Measurements from ENCODE around the gene SPATC1L.

The SPATC1L gene

DNA sequence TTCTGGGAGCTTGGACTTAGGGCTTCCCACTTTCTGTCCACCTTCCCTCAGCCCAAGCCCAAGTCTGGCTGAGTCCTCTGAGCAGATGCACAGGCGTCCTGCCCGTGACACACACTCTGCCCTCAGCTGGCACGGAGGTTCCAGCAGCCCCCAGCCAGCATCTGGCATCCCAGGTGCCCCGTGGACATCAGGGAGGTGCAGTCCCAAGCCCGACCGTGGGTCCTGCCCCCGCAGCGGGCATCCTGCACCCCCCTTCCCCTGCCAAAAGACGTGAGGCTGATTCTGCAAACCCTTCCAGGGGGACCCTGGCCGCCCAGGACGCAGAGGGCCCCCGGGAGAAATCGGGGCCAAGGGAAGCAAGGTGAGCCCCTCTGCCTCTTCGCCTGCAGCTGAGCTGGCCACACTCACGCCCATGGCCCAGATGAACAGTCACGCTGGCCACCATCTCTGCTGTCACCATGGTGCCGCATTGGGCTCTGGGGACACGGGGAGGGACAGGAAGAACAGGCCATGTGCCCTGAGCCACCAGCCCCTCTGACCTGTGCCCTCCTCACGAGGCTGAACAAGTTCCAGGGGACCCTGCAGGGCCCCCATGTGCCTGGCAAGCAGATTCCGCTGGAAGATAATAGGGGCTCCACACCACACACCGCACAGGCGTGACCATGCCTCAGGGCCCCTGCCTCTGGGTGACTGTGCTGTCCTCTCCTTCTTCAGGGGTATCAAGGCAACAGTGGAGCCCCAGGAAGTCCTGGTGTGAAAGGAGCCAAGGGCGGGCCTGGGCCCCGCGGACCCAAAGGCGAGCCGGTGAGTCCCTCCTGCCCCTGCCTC lies 65.7 kb downstream of the SPATC1L start:
- FAIRE-seq, result no peak

DNA sequence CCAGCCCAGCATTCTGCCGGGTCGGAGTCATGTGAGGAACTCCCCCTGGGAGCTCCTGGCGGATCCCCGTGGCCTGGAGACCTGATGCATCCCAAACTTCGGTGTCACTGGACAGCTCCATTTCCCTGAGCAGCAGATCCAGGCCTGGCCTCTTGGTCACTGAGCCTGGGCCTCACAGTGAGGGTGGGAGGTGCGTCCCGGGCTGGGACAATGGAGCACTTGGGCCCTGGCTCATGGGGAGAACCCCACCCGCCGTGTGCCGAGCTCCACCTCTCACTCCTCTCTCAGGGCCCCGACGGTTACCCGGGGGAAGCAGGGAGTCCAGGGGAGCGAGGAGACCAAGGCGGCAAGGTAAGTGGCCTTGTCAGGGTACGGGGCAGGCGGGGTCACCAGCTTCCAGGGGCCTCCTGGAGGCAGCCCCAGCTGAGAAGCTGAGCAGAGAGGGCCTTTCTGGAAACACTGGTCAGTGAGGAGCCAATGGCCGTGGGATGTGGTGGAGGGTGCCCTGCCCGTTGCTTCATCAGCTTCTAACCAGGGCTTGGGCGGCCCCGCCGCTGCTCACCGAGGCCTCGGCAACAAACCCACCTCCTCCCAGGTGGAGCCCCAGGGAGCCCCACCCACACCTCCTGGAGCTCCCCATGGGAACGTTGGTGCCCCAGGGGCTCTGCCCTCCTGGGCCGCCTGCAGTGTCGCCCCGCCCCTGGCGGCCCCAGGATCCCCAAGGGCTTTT lies 66.5 kb downstream of the SPATC1L start:
- FAIRE-seq, result no peak

DNA sequence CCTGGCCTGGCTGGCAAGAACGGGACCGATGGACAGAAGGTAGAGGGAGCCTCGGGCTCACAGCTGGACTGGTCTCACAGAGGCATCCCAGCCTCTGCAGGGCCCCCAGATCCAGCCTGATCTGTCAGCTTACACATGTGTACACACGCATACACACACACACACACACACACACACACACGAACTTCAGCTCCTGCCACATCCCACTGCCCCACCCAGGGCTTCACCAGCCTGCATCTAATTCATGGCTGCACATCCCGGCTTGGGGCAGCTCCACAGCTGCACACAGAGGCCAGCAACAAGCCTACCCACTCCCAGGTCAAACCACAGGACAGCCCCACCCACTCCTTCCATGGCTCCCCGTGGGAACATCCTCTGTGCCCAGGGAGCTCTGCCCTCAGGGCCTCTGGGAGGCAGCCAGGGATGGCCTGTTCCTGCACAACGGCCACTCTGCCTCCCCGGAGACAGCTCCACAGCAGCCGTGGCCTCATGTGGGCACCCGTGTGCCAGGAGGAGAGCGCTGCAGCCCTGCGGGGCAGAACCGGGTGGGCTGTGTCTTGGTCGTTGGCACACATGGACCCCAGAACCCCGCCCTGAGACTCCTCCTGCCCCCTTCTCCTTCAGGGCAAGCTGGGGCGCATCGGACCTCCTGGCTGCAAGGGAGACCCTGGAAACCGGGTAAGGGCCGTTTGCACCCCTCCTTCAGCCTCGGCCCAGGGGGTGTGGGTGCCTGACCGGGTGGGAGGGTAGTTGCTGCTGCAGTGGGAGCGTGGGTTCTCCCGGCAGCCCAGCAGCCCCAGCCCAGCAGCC lies 67.3 kb downstream of the SPATC1L start:
- no peak for FAIRE-seq

DNA sequence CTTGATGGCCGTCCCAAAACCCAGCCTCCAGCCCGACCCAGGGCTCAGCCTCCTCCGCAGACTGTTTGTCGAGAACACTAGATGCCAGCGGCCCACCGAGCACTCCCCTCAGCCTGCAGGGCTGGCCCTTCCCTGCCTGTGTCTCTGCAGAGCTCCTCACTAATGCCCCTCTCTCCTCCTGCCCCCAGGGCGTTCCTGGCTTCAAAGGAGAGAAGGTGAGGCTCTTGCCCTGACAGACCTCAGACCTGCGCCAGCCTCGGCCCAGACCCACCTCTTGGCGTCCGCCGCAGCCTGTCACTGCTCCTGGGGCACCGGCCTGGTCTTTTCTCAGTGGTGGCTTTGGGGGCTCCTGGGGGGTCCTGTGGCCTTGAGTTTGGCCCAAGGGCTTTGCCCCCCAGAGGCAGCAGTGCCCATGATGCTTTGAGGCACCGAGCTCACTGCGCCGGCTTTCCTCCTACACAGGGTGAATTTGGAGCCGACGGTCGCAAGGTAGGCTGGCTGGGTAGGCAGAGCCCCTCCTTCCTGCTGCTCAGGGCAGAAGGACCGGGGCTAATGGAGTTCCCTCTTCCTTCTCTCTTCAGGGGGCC lies 68.0 kb downstream of the SPATC1L start:
- no peak for FAIRE-seq

DNA sequence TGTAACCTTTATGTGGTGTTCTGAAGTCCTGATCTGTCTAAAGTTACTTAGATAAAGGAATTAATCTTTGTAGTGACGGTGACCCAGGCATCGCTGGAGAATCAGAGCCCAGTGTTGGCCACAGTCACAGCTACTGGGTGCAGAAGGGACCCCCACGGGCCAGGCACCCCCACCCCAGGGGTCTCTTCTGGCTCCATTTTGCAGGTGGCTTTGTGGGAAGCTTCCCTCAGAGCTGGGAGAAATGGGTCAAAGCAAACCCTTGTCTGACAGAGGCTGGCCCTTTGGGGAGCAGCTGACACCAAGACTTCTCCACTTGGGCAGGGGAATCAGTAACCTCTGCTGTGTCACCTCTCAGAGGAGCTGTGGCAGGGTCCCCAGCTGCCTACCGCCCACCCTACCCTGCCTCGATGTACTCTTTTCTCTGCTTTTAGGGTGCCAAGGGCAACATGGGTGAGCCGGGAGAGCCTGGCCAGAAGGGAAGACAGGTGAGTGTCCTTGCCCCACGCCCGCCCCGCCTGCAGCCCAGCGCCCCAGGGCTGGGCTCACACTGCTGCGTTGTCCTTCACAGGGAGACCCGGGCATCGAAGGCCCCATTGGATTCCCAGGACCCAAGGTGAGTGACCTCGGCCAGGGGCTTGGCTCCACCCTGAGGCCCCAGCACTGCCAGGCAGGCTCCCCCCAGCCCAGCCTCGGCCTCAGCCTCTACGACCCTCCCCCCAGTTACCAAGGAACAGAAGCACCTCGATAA lies 68.6 kb downstream of the SPATC1L start:
- no peak for FAIRE-seq

DNA sequence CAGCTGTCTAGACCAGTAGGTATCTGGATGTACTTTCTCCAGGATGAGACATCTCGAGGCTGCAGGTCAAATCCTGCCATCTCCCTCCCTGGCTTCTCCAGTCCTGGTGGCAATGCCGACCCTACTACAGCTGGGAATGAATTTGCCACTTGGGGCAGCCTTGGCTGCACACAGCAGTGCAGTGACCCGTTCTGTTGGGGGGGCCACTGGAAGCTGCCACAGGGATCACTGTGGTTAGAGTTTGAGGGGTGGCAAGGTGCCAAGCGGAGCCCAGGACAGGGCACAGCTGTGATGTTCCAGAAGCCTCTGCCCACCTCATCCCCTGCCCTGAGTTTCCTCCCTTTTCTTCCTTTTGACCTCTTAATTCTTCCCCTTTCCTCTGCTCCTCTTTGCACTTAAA lies 69.3 kb downstream of the SPATC1L start:
- FAIRE-seq, result no peak

DNA sequence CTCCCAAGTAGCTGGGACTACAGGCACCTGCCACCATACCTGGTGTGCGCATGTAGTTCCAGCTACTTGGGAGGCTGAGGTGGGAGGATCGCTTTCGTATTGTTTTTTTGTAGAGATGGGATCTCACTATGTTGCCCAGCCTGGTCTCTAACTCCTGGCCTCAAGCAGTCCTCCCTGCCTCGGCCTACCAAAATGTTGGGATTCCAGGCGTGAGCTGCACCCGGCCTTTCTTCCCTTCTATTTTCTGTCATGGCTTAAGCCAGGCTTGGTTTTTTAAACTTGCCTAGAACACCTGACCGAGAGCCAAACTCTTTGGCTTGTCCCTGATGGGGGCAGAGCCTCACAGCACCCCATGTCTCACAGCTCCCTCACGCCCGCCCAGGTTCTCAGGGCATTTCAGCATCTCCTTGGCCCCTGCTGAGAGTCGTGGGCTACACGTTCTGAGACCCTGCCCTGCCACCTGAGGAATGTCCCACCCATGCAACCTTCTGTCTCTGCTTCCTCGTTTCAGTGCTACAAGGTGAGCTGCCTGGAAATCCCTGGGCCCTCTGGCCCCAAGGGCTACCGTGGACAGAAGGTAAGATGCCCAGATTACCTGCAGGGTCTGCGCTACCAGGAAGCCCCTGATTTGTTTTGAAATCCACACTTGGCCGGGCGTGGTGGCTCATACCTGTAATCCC lies 70.6 kb downstream of the SPATC1L start:
- FAIRE-seq, result no peak

DNA sequence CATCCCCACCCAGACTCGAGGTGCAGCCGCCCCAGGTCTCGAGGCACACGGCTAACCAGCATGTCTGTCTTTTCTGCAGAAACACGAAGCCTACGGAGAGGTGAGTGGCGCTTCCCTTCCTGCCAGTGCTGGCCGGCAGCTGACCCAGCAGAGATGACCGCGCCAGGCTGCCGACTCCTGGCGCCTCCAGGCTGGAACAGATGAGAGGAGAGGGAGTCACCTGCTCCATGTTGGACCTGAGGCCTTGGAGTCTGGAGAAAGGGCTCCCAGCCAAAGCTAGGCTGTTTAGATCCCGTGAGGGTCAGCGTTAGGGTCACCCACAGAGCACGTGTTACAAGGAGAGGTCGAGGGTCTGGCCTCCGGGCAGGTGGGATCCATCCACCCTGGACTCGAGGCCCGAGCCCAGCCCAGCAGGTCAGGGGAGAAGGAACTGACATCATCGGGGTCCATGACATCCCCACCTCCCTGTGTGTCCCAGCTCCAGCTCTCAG lies 71.5 kb downstream of the SPATC1L start:
- no peak for FAIRE-seq

DNA sequence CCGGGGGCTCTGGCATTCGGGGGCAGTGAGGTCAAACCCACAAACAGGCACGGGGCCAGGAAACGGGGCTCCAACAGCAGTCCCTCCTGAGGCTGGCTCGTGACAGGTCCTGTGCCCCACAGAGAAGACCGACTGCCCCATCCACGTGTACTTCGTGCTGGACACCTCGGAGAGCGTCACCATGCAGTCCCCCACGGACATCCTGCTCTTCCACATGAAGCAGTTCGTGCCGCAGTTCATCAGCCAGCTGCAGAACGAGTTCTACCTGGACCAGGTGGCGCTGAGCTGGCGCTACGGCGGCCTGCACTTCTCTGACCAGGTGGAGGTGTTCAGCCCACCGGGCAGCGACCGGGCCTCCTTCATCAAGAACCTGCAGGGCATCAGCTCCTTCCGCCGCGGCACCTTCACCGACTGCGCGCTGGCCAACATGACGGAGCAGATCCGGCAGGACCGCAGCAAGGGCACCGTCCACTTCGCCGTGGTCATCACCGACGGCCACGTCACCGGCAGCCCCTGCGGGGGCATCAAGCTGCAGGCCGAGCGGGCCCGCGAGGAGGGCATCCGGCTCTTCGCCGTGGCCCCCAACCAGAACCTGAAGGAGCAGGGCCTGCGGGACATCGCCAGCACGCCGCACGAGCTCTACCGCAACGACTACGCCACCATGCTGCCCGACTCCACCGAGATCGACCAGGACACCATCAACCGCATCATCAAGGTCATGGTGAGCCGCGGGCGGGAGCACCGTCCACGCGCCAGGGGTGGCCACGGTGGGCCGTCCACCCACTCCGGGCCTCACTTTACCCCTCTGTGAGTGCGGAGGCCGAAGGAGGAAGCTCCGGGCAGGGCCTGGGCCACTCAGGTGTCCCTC lies 72.2 kb downstream of the SPATC1L start:
- no peak for FAIRE-seq

DNA sequence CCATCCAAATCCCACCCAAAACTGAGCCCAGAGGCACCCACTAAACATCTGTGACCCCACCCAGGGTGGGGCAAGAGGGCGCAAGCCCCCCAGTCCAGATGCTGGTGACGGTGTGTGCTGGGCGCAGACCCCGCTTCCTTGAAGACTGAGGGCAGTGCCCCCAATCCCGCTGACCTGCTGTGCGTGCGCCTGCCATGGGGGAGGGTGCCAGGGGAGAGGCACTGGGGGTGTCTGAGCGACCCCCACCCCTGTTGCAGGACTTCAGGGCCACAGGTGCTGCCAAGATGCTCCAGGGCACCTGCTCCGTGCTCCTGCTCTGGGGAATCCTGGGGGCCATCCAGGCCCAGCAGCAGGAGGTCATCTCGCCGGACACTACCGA lies 73.1 kb downstream of the SPATC1L start:
- FAIRE-seq, result no peak

All from colon (tissue), 2 donors.